Stimulated activated CD4-positive, alpha-beta T cell treated with anti-CD3 and anti-CD28 coated beads, Interleukin-12 subunit alpha, Interleukin-12 subunit beta, amount 100 ng/mL, for 4 hours (primary cell): ENCODE results near the gene CTTNBP2.

Source experiments
- DNase-seq: peaks from one replicate; pipeline ENCODE4 v3.0.0-alpha.2; 2020

The CTTNBP2 gene

GRCh38 chr7:117780832-117781231 is 92.4 kb downstream of the CTTNBP2 start:
- DNase-seq: no peak

- no peak for DNase-seq
These were observed 95.7 kb downstream of the CTTNBP2 start for GRCh38 chr7:117777335-117778142.

- no peak for DNase-seq
These were observed 97.0 kb downstream of the CTTNBP2 start for GRCh38 chr7:117776224-117776623.

GRCh38 chr7:117775801-117776200 is 97.4 kb downstream of the CTTNBP2 start:
- no peak for DNase-seq

GRCh38 chr7:117774943-117775342 is 98.3 kb downstream of the CTTNBP2 start:
- DNase-seq: no peak

- DNase-seq: no peak
These were observed 100.8 kb downstream of the CTTNBP2 start for GRCh38 chr7:117772421-117772820.

- no peak for DNase-seq
These were observed 101.5 kb downstream of the CTTNBP2 start for GRCh38 chr7:117771756-117772155.

GRCh38 chr7:117769085-117769484 is 104.2 kb downstream of the CTTNBP2 start:
- no peak for DNase-seq

GRCh38 chr7:117767951-117768350 is 105.3 kb downstream of the CTTNBP2 start:
- no peak for DNase-seq

- DNase-seq: no peak
These were observed 106.3 kb downstream of the CTTNBP2 start for GRCh38 chr7:117766913-117767312.

- DNase-seq: no peak
These were observed 109.2 kb downstream of the CTTNBP2 start for GRCh38 chr7:117764031-117764430.

GRCh38 chr7:117762055-117762454 is 111.2 kb downstream of the CTTNBP2 start:
- DNase-seq: no peak

- DNase-seq: no peak
These were observed 113.1 kb downstream of the CTTNBP2 start for GRCh38 chr7:117759950-117760640.

- DNase-seq: no peak
These were observed 115.8 kb downstream of the CTTNBP2 start for GRCh38 chr7:117757440-117757839.

GRCh38 chr7:117756586-117757085 is 116.6 kb downstream of the CTTNBP2 start:
- DNase-seq: no peak

GRCh38 chr7:117755136-117755535 is 118.1 kb downstream of the CTTNBP2 start:
- DNase-seq: no peak

- DNase-seq: no peak
These were observed 121.5 kb downstream of the CTTNBP2 start for GRCh38 chr7:117751775-117752174.

- no peak for DNase-seq
These were observed 122.4 kb downstream of the CTTNBP2 start for GRCh38 chr7:117750612-117751563.

GRCh38 chr7:117741962-117742361 is 131.3 kb downstream of the CTTNBP2 start:
- DNase-seq: no peak

GRCh38 chr7:117739085-117739484 is 134.2 kb downstream of the CTTNBP2 start:
- DNase-seq: no peak

- no peak for DNase-seq
These were observed 135.3 kb downstream of the CTTNBP2 start for GRCh38 chr7:117737926-117738325.

GRCh38 chr7:117731455-117731854 is 141.8 kb downstream of the CTTNBP2 start:
- DNase-seq: no peak

GRCh38 chr7:117730390-117730789 is 142.9 kb downstream of the CTTNBP2 start:
- DNase-seq: no peak
